ENCODE results near the gene LCP2. TPM values are rescaled to one million over a fixed set of nuclear protein-coding genes. Genes with fewer than 3 reads are reported as not detected.

LCP2 gene
- total RNA-seq, 1 experiment from 2014 or later: not detected

- Mint-ChIP-seq H3K9me3 (ENCODE audit: unreplicated experiment) (no peaks in the 10 kb centered on the region), H3K36me3 (ENCODE audit: insufficient read depth, unreplicated experiment) (no peaks in the 10 kb centered on the region), H3K27me3 (ENCODE audit: insufficient read depth, unreplicated experiment) (peaks cover 11% of the 10 kb centered on the region), H3K4me1 (ENCODE audit: low read depth, unreplicated experiment) (no peaks in the 10 kb centered on the region), H3K27ac (ENCODE audit: unreplicated experiment) (no peak overlapping the region), H3K4me3 (ENCODE audit: unreplicated experiment) (no peak overlapping the region)
- no peak for DNase-seq
- Histone ChIP-seq H3K4me1 (no peaks in the 10 kb centered on the region), H3K36me3 (ENCODE audit: control insufficient read depth, insufficient read depth, low read length) (no peaks in the 10 kb centered on the region), H3K27me3 (replicated peaks; ENCODE audit: control insufficient read depth, insufficient read depth, low read length) (no peaks in the 10 kb centered on the region), H3K9me3 (no peaks in the 10 kb centered on the region), H3K4me3 (ENCODE audit: low read depth, low read length) (no peak overlapping the region)
- ChIA-PET POLR2A (no interaction called here), CTCF (no interaction called here)
- intact Hi-C loops (cut with micrococcal nuclease; ENCODE audit: unreplicated experiment): no loop called here
- no TSS peak for BruUV-seq (replicated peaks)
- TF ChIP-seq CTCF (IDR thresholded peaks at IDR 0.05; ENCODE audit: insufficient read depth in 1 of 2, low read depth in 1 of 2, low read length in 1 of 2, severe bottlenecking in 1 of 2, unreplicated experiment in 1 of 2): no peak
Observed at GRCh38 chr5:170315154-170315553, 17.6 kb upstream of the LCP2 start.

- no peaks in the 10 kb centered on the region for H3K36me3 ChIP-seq (ENCODE audit: control insufficient read depth, insufficient read depth, low read length)
- ChIA-PET POLR2A (no interaction called here), CTCF (no interaction called here)
- BruUV-seq (replicated peaks): no TSS peak
- H3K4me1 ChIP-seq: no peaks in the 10 kb centered on the region
- DNase-seq: no peak
- H3K9me3 Mint-ChIP-seq (ENCODE audit: unreplicated experiment): no peaks in the 10 kb centered on the region
- H3K4me1 Mint-ChIP-seq (ENCODE audit: low read depth, unreplicated experiment): no peaks in the 10 kb centered on the region
- intact Hi-C loops (cut with micrococcal nuclease; ENCODE audit: unreplicated experiment): no loop called here
- H3K9me3 ChIP-seq: no peaks in the 10 kb centered on the region
- no peak for TF ChIP-seq CTCF (IDR thresholded peaks at IDR 0.05; ENCODE audit: insufficient read depth in 1 of 2, low read depth in 1 of 2, low read length in 1 of 2, severe bottlenecking in 1 of 2, unreplicated experiment in 1 of 2)
- H3K4me3 ChIP-seq (ENCODE audit: low read depth, low read length): no peak overlapping the region
- H3K36me3 Mint-ChIP-seq (ENCODE audit: insufficient read depth, unreplicated experiment): no peaks in the 10 kb centered on the region
- H3K27ac Mint-ChIP-seq (ENCODE audit: unreplicated experiment): no peak overlapping the region
- no peaks in the 10 kb centered on the region for H3K27me3 ChIP-seq (replicated peaks; ENCODE audit: control insufficient read depth, insufficient read depth, low read length)
- H3K27me3 Mint-ChIP-seq (ENCODE audit: insufficient read depth, unreplicated experiment): peaks cover 9% of the 10 kb centered on the region
- no peak overlapping the region for H3K4me3 Mint-ChIP-seq (ENCODE audit: unreplicated experiment)
Observed at GRCh38 chr5:170314541-170315095, 17.0 kb upstream of the LCP2 start.

- no peak overlapping the region for H3K4me3 ChIP-seq (ENCODE audit: low read depth, low read length)
- H3K36me3 ChIP-seq (ENCODE audit: control insufficient read depth, insufficient read depth, low read length): no peaks in the 10 kb centered on the region
- H3K4me3 Mint-ChIP-seq (ENCODE audit: unreplicated experiment): no peak overlapping the region
- POLR2A ChIA-PET: no interaction called here
- H3K36me3 Mint-ChIP-seq (ENCODE audit: insufficient read depth, unreplicated experiment): no peaks in the 10 kb centered on the region
- DNase-seq: no peak
- H3K27me3 ChIP-seq (replicated peaks; ENCODE audit: control insufficient read depth, insufficient read depth, low read length): no peaks in the 10 kb centered on the region
- H3K4me1 ChIP-seq: no peaks in the 10 kb centered on the region
- no peaks in the 10 kb centered on the region for H3K9me3 ChIP-seq
- BruUV-seq (replicated peaks): no TSS peak
- CTCF ChIA-PET: no interaction called here
- intact Hi-C loops (cut with micrococcal nuclease; ENCODE audit: unreplicated experiment): no loop called here
- H3K4me1 Mint-ChIP-seq (ENCODE audit: low read depth, unreplicated experiment): no peaks in the 10 kb centered on the region
- peaks cover 11% of the 10 kb centered on the region for H3K27me3 Mint-ChIP-seq (ENCODE audit: insufficient read depth, unreplicated experiment)
- H3K9me3 Mint-ChIP-seq (ENCODE audit: unreplicated experiment): no peaks in the 10 kb centered on the region
- no peak for TF ChIP-seq CTCF (IDR thresholded peaks at IDR 0.05; ENCODE audit: insufficient read depth in 1 of 2, low read depth in 1 of 2, low read length in 1 of 2, severe bottlenecking in 1 of 2, unreplicated experiment in 1 of 2)
- no peak overlapping the region for H3K27ac Mint-ChIP-seq (ENCODE audit: unreplicated experiment)
Observed at GRCh38 chr5:170313816-170314215, 16.2 kb upstream of the LCP2 start.
